HEK293 (cell line): ENCODE measurements around the gene RINT1.

Experiments
- CTCF ChIA-PET: fragments of 350-600 bp; formaldehyde crosslinking; extraction: SDS; loops from one replicate; lab custom pipeline; 2021; ENCODE audit warnings: antibody characterized with exemption; lab: Yijun Ruan, JAX
- POLR2A ChIA-PET: fragments of 300-600 bp; formaldehyde crosslinking; extraction: SDS; loops from one replicate; lab custom pipeline; 2020; ENCODE audit warnings: antibody characterized with exemption, inconsistent platforms; lab: Yijun Ruan, JAX
- H3K27ac ChIP-seq: fragments of 200-500 bp; sonication (Bioruptor generic); 2 replicates; pipeline ENCODE4 v1.5.1; 2014; ENCODE audit warnings: low read depth, low read length, control low read depth, inconsistent platforms; ENCODE audit errors: extremely low read depth
- H3K36me3 ChIP-seq, 2 experiments: fragments of 200-500 bp in 1 of 2; sonication (Bioruptor generic) in 1 of 2; 1 replicate in 1 of 2; 2 replicates in 1 of 2; pipeline ENCODE4 v1.5.1; 2014 to 2017; ENCODE audit warnings: inconsistent platforms in 2 of 2, low read length in 2 of 2; ENCODE audit not compliant: control insufficient read depth in 2 of 2, insufficient read depth in 1 of 2
- H3K4me1 ChIP-seq: fragments of 200-500 bp; sonication (Bioruptor generic); 2 replicates; pipeline ENCODE4 v1.5.1; 2014; ENCODE audit warnings: mild to moderate bottlenecking, low read length, inconsistent platforms; ENCODE audit not compliant: control insufficient read depth, insufficient read depth
- H3K4me3 ChIP-seq: 2 replicates; pipeline ENCODE4 v1.5.1; 2011; ENCODE audit warnings: low read depth, mild to moderate bottlenecking, control low read depth, low read length, moderate library complexity
- H3K9me3 ChIP-seq: fragments of 200-500 bp; sonication (Bioruptor generic); 2 replicates; pipeline ENCODE4 v1.5.1; 2014; ENCODE audit warnings: low read depth, low read length, inconsistent platforms; ENCODE audit not compliant: control insufficient read depth, insufficient read depth
- KLF16 ChIP-seq: fragments of 450-650 bp; formaldehyde crosslinking; IDR thresholded peaks from 2 replicates; pipeline ENCODE4 v1.5.1; 2017; ENCODE audit warnings: missing biosample characterization, missing genetic modification characterization
- KLF8 ChIP-seq: fragments of 450-650 bp; formaldehyde crosslinking; IDR thresholded peaks from 2 replicates; pipeline ENCODE4 v1.5.1; 2016; ENCODE audit warnings: missing biosample characterization, missing genetic modification characterization
- MEIS1 ChIP-seq: sonication (generic); formaldehyde crosslinking; IDR thresholded peaks from 2 replicates; pipeline ENCODE4 v1.8.1; 2022; ENCODE audit warnings: missing genetic modification reagents, mild to moderate bottlenecking, borderline replicate concordance
- PBX3 ChIP-seq: sonication (generic); formaldehyde crosslinking; IDR thresholded peaks from 2 replicates; pipeline ENCODE4 v1.8.1; 2022; ENCODE audit warnings: mild to moderate bottlenecking, moderate library complexity, missing genetic modification reagents
- RBAK ChIP-seq: fragments of 450-650 bp; formaldehyde crosslinking; IDR thresholded peaks from 2 replicates; pipeline ENCODE4 v1.5.1; 2016; ENCODE audit warnings: missing biosample characterization, missing genetic modification characterization
- SP2 ChIP-seq: fragments of 450-650 bp; formaldehyde crosslinking; IDR thresholded peaks from 2 replicates; pipeline ENCODE4 v1.5.1; 2016; ENCODE audit warnings: missing biosample characterization, missing genetic modification characterization
- ZFHX2 ChIP-seq: fragments of 450-650 bp; formaldehyde crosslinking; conservative IDR thresholded peaks from 2 replicates; pipeline ENCODE4 v1.5.1; 2016; ENCODE audit warnings: missing biosample characterization, missing genetic modification characterization
- ZFP3 ChIP-seq: fragments of 450-650 bp; formaldehyde crosslinking; IDR thresholded peaks from 2 replicates; pipeline ENCODE4 v1.5.1; 2016; ENCODE audit warnings: low read depth, missing biosample characterization, missing genetic modification characterization
- ZNF121 ChIP-seq: fragments of 450-650 bp; formaldehyde crosslinking; IDR thresholded peaks from 2 replicates; pipeline ENCODE4 v1.5.1; 2016; ENCODE audit warnings: missing biosample characterization, missing genetic modification characterization
- ZNF157 ChIP-seq: fragments of 450-650 bp; formaldehyde crosslinking; IDR thresholded peaks from 2 replicates; pipeline ENCODE4 v1.5.1; 2016; ENCODE audit warnings: missing biosample characterization, missing genetic modification characterization
- ZNF311 ChIP-seq: fragments of 450-650 bp; formaldehyde crosslinking; IDR thresholded peaks from 2 replicates; pipeline ENCODE4 v1.5.1; 2017; ENCODE audit warnings: missing biosample characterization, missing genetic modification characterization, borderline replicate concordance
- ZNF544 ChIP-seq: fragments of 450-650 bp; formaldehyde crosslinking; IDR thresholded peaks from 2 replicates; pipeline ENCODE4 v1.5.0; 2017; ENCODE audit warnings: missing biosample characterization, missing genetic modification characterization
- ZNF624 ChIP-seq: fragments of 450-650 bp; formaldehyde crosslinking; IDR thresholded peaks from 2 replicates; pipeline ENCODE4 v1.5.1; 2017; ENCODE audit warnings: missing biosample characterization, missing genetic modification characterization
- ZNF626 ChIP-seq: fragments of 450-650 bp; sonication (Bioruptor Pico); formaldehyde crosslinking; IDR thresholded peaks from 2 replicates; pipeline ENCODE4 v1.5.1; 2018; ENCODE audit warnings: missing biosample characterization, missing genetic modification characterization, inconsistent platforms
- ZNF837 ChIP-seq: fragments of 450-650 bp; formaldehyde crosslinking; IDR thresholded peaks from 2 replicates; pipeline ENCODE4 v1.5.1; 2016; ENCODE audit warnings: missing biosample characterization, missing genetic modification characterization
- ZSCAN5A ChIP-seq: fragments of 450-650 bp; formaldehyde crosslinking; IDR thresholded peaks from 2 replicates; pipeline ENCODE4 v1.5.1; 2016; ENCODE audit warnings: missing biosample characterization, missing genetic modification characterization

The RINT1 gene

GRCh38 chr7:105530546-105530945, 1.5 kb upstream of the RINT1 start:
- Histone ChIP-seq H3K9me3 (no peaks in the 10 kb centered on the region), H3K4me1 (no peaks in the 10 kb centered on the region; the same call in 1 of the 2 replicates), H3K4me3 (no peak overlapping the region), H3K27ac (no peak overlapping the region), H3K36me3 (peaks cover 3 to 15% of the 10 kb centered on the region in 2 experiments)
- CTCF ChIA-PET, result no interaction called here
- TF ChIP-seq ZNF624 (tag by site-specific recombination), result no peak
- TF ChIP-seq ZNF121 (tag by site-specific recombination), result no peak
- TF ChIP-seq ZNF157 (tag by site-specific recombination), result no peak
- TF ChIP-seq ZNF544 (tag by site-specific recombination), result no peak
- no peak for TF ChIP-seq SP2 (tag by site-specific recombination)
- no peak for TF ChIP-seq ZNF311 (tag by site-specific recombination)
- TF ChIP-seq ZFHX2 (tag by site-specific recombination), result no peak
- TF ChIP-seq MEIS1 (CRISPR knock-in tag), result no peak
- POLR2A ChIA-PET, result no interaction called here

GRCh38 chr7:105532709-105533460, 884 bp downstream of the RINT1 start:
- Histone ChIP-seq H3K4me1 (no peaks in the 10 kb centered on the region; the same call in 1 of the 2 replicates), H3K36me3 (peaks cover 21 to 35% of the 10 kb centered on the region in 2 experiments), H3K4me3 (peak overlapping the region; percentile 63), H3K9me3 (no peaks in the 10 kb centered on the region), H3K27ac (peak overlapping the region; percentile 63; the same call in 1 of the 2 replicates)
- POLR2A ChIA-PET, result interaction anchor here (0.7 to 1.4 kb wide), 3 partner anchors 13 to 752 kb away, joined by 3 to 5 read pairs (median 3); partner anchors contain the start of gene NAMPT
- no peak for TF ChIP-seq ZFP3 (tag by site-specific recombination)
- CTCF ChIA-PET, result interaction anchor here (0.6 to 2.0 kb wide), 7 partner anchors 14 to 698 kb away, joined by 3 to 9 read pairs (median 4); no protein-coding TSS in a partner anchor

GRCh38 chr7:105538339-105538738, 6.3 kb downstream of the RINT1 start:
- POLR2A ChIA-PET, result no interaction called here
- no peaks in the 10 kb centered on the region for H3K4me1 ChIP-seq
- H3K4me3 ChIP-seq, result no peak overlapping the region
- H3K36me3 ChIP-seq, result peaks cover 57 to 82% of the 10 kb centered on the region in 2 experiments
- H3K27ac ChIP-seq, result no peak overlapping the region
- no peak for TF ChIP-seq KLF16 (tag by site-specific recombination)
- TF ChIP-seq KLF8 (tag by site-specific recombination), result no peak
- TF ChIP-seq ZNF626 (tag by site-specific recombination), result no peak
- TF ChIP-seq ZSCAN5A (tag by site-specific recombination), result no peak
- TF ChIP-seq ZNF837 (tag by site-specific recombination), result no peak
- TF ChIP-seq RBAK (tag by site-specific recombination), result no peak
- no peak for TF ChIP-seq PBX3 (CRISPR knock-in tag)
- H3K9me3 ChIP-seq, result no peaks in the 10 kb centered on the region
- CTCF ChIA-PET, result interaction anchor here (1.1 kb wide), 1 partner anchor 223 kb away, joined by 3 read pairs; no protein-coding TSS in a partner anchor
